HG02623 (cell line): ENCODE measurements around the gene CLCN2.
"Not testable (repeated sequence)": the region's sequence is repeated elsewhere in the genome, so short reads cannot be mapped to it uniquely, and the experiment has no call there.

Experiments used
- ATAC-seq: cut with Tn5 transposase; IDR thresholded peaks from one replicate; pipeline ENCODE4 v1.9.1; 2021; ENCODE audit warnings: moderate library complexity; ENCODE audit not compliant: unreplicated experiment

The CLCN2 gene

GRCh38 chr3:184347321-184348056 is 13.9 kb downstream of the CLCN2 start:
- no peak for ATAC-seq

GRCh38 chr3:184346480-184347190 is 14.8 kb downstream of the CLCN2 start:
- ATAC-seq, result no peak

GRCh38 chr3:184345317-184346144 is 15.9 kb downstream of the CLCN2 start:
- ATAC-seq, result no peak

GRCh38 chr3:184344579-184345316 is 16.7 kb downstream of the CLCN2 start:
- no peak for ATAC-seq

GRCh38 chr3:184343200-184343876 is 18.1 kb downstream of the CLCN2 start:
- ATAC-seq, result no peak

GRCh38 chr3:184341925-184342324 is 19.5 kb downstream of the CLCN2 start:
- ATAC-seq, result no peak

- ATAC-seq, result not testable (repeated sequence)
Measured at GRCh38 chr3:184339451-184340135, 21.8 kb downstream of the CLCN2 start.

- no peak for ATAC-seq
Measured at GRCh38 chr3:184339001-184339400, 22.4 kb downstream of the CLCN2 start.

- ATAC-seq, result no peak
Measured at GRCh38 chr3:184338511-184338945, 22.9 kb downstream of the CLCN2 start.

GRCh38 chr3:184337981-184338380 is 23.4 kb downstream of the CLCN2 start:
- ATAC-seq, result no peak

GRCh38 chr3:184337399-184337714 is 24.0 kb downstream of the CLCN2 start, which contains the start of gene FAM131A:
Gene FAM131A, plus strand, starts transcription at chr3:184337600. Its CDS starts 31 bp downstream, at chr3:184337631.
- ATAC-seq, result no peak

GRCh38 chr3:184336547-184337398 is 24.6 kb downstream of the CLCN2 start:
- no peak for ATAC-seq

GRCh38 chr3:184335661-184336546 is 25.5 kb downstream of the CLCN2 start:
- ATAC-seq, result peak; percentile 70

GRCh38 chr3:184335291-184335660 is 26.1 kb downstream of the CLCN2 start:
- ATAC-seq, result no peak

GRCh38 chr3:184334470-184335158 is 26.8 kb downstream of the CLCN2 start:
- ATAC-seq, result no peak

GRCh38 chr3:184333700-184334099 is 27.7 kb downstream of the CLCN2 start:
- no peak for ATAC-seq

- no peak for ATAC-seq
Measured at GRCh38 chr3:184333190-184333589, 28.2 kb downstream of the CLCN2 start.
